Measurements from ENCODE around the gene IFFO2. TPM values are rescaled to one million over a fixed set of nuclear protein-coding genes. Genes with fewer than 3 reads are reported as not detected.

Gene IFFO2
- total and polyA plus RNA-seq, 4 donors = 7.6 to 18.9 (median 8.3) TPM

GRCh38 chr1:18965206-18966173 is 9.0 kb upstream of the IFFO2 start:
- Histone ChIP-seq H3K27ac (ENCODE audit: low read depth in 1 of 2, low read length in 1 of 2) (no peak overlapping the region), H3K36me3 (ENCODE audit: control insufficient read depth in 4 of 4, insufficient read depth in 4 of 4, low read length in 4 of 4) (no peaks in the 10 kb centered on the region), H3K9ac (ENCODE audit: insufficient read depth in 1 of 2, low read length in 2 of 2) (no peak overlapping the region), H3K4me3 (no peak overlapping the region), H3K9me3 (ENCODE audit: control insufficient read depth in 4 of 4, insufficient read depth in 3 of 4, low read length in 3 of 4) (no peaks in the 10 kb centered on the region), H3K27me3 (ENCODE audit: control insufficient read depth in 3 of 3, insufficient read depth in 3 of 3, low read length in 2 of 3) (no peaks in the 10 kb centered on the region), H3K4me1 (ENCODE audit: control insufficient read depth in 5 of 5, insufficient read depth in 5 of 5, low read length in 5 of 5) (peaks cover 0 to 16% (median 0%) of the 10 kb centered on the region in 5 donors)
- DNase-seq = no peak
- WGBS, 2 donors = 80 to 81% methylated on average over 17 of the region's 17 CpGs
- TF ChIP-seq CTCF (IDR thresholded peaks at IDR 0.05; ENCODE audit: control extremely low read depth, extremely low read depth) = no peak
- no peak for ATAC-seq (ENCODE audit: insufficient read depth, low FRiP score)

GRCh38 chr1:18963968-18964367 is 7.5 kb upstream of the IFFO2 start:
- WGBS, 2 donors = 74 to 92% methylated on average over 4 of the region's 4 CpGs
- H3K36me3 ChIP-seq (ENCODE audit: control insufficient read depth in 4 of 4, insufficient read depth in 4 of 4, low read length in 4 of 4) = no peaks in the 10 kb centered on the region
- no peak overlapping the region for H3K4me3 ChIP-seq
- no peak overlapping the region for H3K9ac ChIP-seq (ENCODE audit: insufficient read depth in 1 of 2, low read length in 2 of 2)
- H3K4me1 ChIP-seq (ENCODE audit: control insufficient read depth in 5 of 5, insufficient read depth in 5 of 5, low read length in 5 of 5) = peaks cover 0 to 16% (median 0%) of the 10 kb centered on the region in 5 donors
- TF ChIP-seq CTCF (IDR thresholded peaks at IDR 0.05; ENCODE audit: control extremely low read depth, extremely low read depth) = no peak
- DNase-seq (no peak), ATAC-seq (ENCODE audit: insufficient read depth, low FRiP score) (no peak)
- H3K27ac ChIP-seq (ENCODE audit: low read depth in 1 of 2, low read length in 1 of 2) = no peak overlapping the region
- H3K27me3 ChIP-seq (ENCODE audit: control insufficient read depth in 3 of 3, insufficient read depth in 3 of 3, low read length in 2 of 3) = no peaks in the 10 kb centered on the region
- H3K9me3 ChIP-seq (ENCODE audit: control insufficient read depth in 4 of 4, insufficient read depth in 3 of 4, low read length in 3 of 4) = no peaks in the 10 kb centered on the region

- WGBS, 2 donors = 83 to 87% methylated on average over 7 of the region's 7 CpGs
- no peak overlapping the region for H3K9ac ChIP-seq (ENCODE audit: insufficient read depth in 1 of 2, low read length in 2 of 2)
- H3K4me1 ChIP-seq (ENCODE audit: control insufficient read depth in 5 of 5, insufficient read depth in 5 of 5, low read length in 5 of 5) = peaks cover 0 to 16% (median 0%) of the 10 kb centered on the region in 5 donors
- DNase-seq = peak in 1 of 3 donors; percentile 35
- H3K36me3 ChIP-seq (ENCODE audit: control insufficient read depth in 4 of 4, insufficient read depth in 4 of 4, low read length in 4 of 4) = no peaks in the 10 kb centered on the region
- TF ChIP-seq CTCF (IDR thresholded peaks at IDR 0.05; ENCODE audit: control extremely low read depth, extremely low read depth) = no peak
- no peaks in the 10 kb centered on the region for H3K27me3 ChIP-seq (ENCODE audit: control insufficient read depth in 3 of 3, insufficient read depth in 3 of 3, low read length in 2 of 3)
- no peaks in the 10 kb centered on the region for H3K9me3 ChIP-seq (ENCODE audit: control insufficient read depth in 4 of 4, insufficient read depth in 3 of 4, low read length in 3 of 4)
- no peak overlapping the region for H3K4me3 ChIP-seq
- H3K27ac ChIP-seq (ENCODE audit: low read depth in 1 of 2, low read length in 1 of 2) = no peak overlapping the region
- no peak for ATAC-seq (ENCODE audit: insufficient read depth, low FRiP score)
These were observed 6.6 kb upstream of the IFFO2 start for GRCh38 chr1:18962855-18963737.

Data from lung (tissue), 12 donors.